Measurements from ENCODE around the gene PDE9A. TPM values are rescaled to one million over a fixed set of nuclear protein-coding genes. Genes with fewer than 3 reads are reported as not detected.

PDE9A gene
- total RNA-seq, 4 donors from 2014 or later, result 29.2 to 68.4 (median 40.4) TPM

DNA sequence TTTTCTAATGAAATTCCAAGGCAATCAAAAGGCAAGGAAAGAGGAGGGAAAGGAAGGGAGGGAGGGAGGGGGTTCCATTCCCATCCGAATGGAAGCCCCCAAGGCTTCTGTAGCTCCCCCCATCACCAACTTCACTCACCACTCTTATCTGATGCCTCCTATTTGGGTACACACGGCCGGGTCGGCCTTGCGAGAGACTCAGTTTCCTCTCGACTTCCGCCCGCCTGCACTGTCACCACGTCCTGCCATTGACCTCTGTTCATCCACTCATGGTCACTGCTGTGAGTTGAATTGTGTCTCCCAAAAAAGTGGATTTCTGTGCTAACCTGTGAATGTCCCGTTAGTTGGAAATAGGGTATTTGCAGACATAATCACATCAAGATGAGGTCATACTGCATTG is 11.2 kb downstream of the PDE9A start:
- Histone ChIP-seq H3K27me3 (no peaks in the 10 kb centered on the region), H3K27ac (replicated peaks in 1 of 4) (no peak overlapping the region), H3K4me3 (no peak overlapping the region), H3K9me3 (no peaks in the 10 kb centered on the region), H3K36me3 (peaks cover 0 to 16% (median 2%) of the 10 kb centered on the region in 4 donors), H3K4me1 (peaks cover 10 to 68% (median 57%) of the 10 kb centered on the region in 4 donors)
- DNase-seq (ENCODE audit: extremely low spot score), result no peak
- intact Hi-C loops (cut with DNase I), result loop anchor here (5.0 kb wide), 1 partner anchor 67 kb away; no protein-coding TSS in a partner anchor
- no peak for TF ChIP-seq POLR2A (IDR thresholded peaks at IDR 0.05; ENCODE audit: low read depth)
- no peak for TF ChIP-seq POLR2AphosphoS5 (IDR thresholded peaks at IDR 0.05)
- TF ChIP-seq EP300 (IDR thresholded peaks at IDR 0.05), result no peak
- TF ChIP-seq, protein P1, sequence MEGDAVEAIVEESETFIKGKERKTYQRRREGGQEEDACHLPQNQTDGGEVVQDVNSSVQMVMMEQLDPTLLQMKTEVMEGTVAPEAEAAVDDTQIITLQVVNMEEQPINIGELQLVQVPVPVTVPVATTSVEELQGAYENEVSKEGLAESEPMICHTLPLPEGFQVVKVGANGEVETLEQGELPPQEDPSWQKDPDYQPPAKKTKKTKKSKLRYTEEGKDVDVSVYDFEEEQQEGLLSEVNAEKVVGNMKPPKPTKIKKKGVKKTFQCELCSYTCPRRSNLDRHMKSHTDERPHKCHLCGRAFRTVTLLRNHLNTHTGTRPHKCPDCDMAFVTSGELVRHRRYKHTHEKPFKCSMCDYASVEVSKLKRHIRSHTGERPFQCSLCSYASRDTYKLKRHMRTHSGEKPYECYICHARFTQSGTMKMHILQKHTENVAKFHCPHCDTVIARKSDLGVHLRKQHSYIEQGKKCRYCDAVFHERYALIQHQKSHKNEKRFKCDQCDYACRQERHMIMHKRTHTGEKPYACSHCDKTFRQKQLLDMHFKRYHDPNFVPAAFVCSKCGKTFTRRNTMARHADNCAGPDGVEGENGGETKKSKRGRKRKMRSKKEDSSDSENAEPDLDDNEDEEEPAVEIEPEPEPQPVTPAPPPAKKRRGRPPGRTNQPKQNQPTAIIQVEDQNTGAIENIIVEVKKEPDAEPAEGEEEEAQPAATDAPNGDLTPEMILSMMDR (IDR thresholded peaks at IDR 0.05), result no peak
- WGBS, result 91% methylated on average over 10 of the region's 10 CpGs

DNA sequence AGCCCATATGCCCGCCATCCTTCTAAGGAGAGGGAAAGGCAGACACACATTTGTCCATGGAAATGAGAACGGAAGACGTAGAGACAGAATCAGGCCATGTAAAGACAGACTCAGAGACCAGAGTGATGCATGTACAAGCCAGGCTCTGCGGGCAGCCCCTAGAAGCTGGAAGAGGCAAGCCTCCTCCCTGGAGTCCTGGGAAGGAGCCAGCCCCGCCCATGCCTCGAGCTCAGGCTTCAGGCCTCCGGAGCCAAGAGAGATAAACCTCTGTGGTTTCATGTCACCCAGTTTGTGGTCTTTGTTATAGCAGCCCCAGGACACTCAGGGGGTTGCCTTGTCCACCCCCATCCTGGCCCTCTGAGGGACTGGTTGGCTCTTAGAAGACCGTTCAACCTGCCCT is 11.6 kb downstream of the PDE9A start:
- TF ChIP-seq EP300 (IDR thresholded peaks at IDR 0.05) (no peak), POLR2AphosphoS5 (IDR thresholded peaks at IDR 0.05) (no peak), POLR2A (IDR thresholded peaks at IDR 0.05; ENCODE audit: low read depth) (no peak)
- TF ChIP-seq, protein P1 (IDR thresholded peaks at IDR 0.05), result no peak
- Histone ChIP-seq H3K36me3 (peaks cover 0 to 12% (median under 1%) of the 10 kb centered on the region in 4 donors), H3K4me3 (no peak overlapping the region), H3K9me3 (no peaks in the 10 kb centered on the region), H3K27ac (replicated peaks in 1 of 4) (peak overlapping the region in 1 of 4 donors; percentile 31), H3K27me3 (no peaks in the 10 kb centered on the region), H3K4me1 (peaks cover 10 to 64% (median 57%) of the 10 kb centered on the region in 4 donors)
- DNase-seq (ENCODE audit: extremely low spot score), result no peak
- intact Hi-C loops (cut with DNase I), result loop anchor here (5.0 kb wide), 1 partner anchor 68 kb away; no protein-coding TSS in a partner anchor
- WGBS, result 70% methylated on average over 5 of the region's 8 CpGs

DNA sequence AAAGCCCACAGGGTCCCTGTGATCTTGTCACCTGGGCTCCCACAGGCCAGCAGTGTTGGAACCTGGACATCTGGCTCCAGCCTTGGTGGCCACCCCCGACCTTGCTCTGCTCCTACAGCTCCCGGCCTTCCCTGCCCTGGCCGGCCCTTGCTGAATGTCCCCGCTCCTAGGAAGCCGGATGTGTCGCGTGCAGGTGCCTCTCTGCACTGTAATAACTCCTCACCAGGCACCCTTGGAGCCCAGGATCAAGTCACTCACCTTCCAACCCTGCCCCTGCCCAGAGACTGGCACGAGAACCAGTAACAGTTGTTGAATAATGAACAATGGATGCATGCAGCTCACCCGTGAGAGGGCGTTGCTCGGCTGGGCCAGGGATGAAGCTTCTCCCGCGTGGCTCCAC is 12.1 kb downstream of the PDE9A start:
- TF ChIP-seq EP300 (IDR thresholded peaks at IDR 0.05) (no peak), POLR2AphosphoS5 (IDR thresholded peaks at IDR 0.05) (no peak), POLR2A (IDR thresholded peaks at IDR 0.05; ENCODE audit: low read depth) (no peak)
- TF ChIP-seq, protein P1 (IDR thresholded peaks at IDR 0.05), result no peak
- WGBS, result 94% methylated on average over 12 of the region's 13 CpGs
- Histone ChIP-seq H3K27ac (replicated peaks in 1 of 4) (peak overlapping the region in 1 of 4 donors; percentile 31), H3K4me3 (no peak overlapping the region), H3K9me3 (no peaks in the 10 kb centered on the region), H3K27me3 (no peaks in the 10 kb centered on the region), H3K36me3 (peaks cover 0 to 11% (median 0%) of the 10 kb centered on the region in 4 donors), H3K4me1 (peaks cover 10 to 64% (median 57%) of the 10 kb centered on the region in 4 donors)
- no peak for DNase-seq (ENCODE audit: extremely low spot score)
- intact Hi-C loops (cut with DNase I), result loop anchor here (5.0 kb wide), 1 partner anchor 68 kb away; no protein-coding TSS in a partner anchor

DNA sequence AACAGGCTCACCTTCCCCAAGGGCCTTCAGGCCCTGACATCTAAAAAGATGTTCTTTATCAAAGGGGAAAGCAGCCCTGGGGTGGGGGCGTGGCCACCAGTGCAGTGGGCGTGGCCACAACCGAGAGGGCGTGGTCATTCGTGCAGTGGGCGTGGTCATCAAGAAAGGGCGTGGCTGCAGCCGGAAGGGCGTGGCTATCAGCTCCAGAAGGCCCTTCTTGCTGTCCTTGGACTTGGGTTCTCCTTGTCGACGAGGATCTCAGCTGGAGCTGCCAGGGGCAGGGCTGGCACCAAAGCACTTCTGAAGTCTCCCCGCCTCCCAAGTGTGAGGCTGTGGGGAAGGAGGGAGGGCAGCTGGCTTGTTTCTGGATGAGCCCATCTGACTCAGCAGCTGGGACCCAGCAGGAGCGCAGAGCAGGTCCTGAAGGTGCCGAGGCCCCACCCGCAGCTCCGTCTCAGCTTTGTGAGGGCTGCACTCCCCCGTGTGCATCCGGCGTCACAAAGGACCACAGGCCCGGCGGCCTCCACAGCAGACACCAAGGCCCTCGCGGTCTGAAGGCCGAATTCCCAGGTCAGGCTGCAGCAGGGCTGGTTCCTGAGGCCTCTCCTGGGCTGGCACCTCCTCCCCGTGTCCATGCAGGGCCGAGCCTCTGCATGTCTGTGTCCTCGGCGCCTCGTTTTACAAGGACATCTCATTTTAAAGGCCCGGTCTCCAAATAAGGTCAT is 12.8 kb downstream of the PDE9A start:
- Histone ChIP-seq H3K27ac (replicated peaks in 1 of 4) (peak overlapping the region; percentile 31 to 60 (median 34)), H3K4me1 (peaks cover 10 to 64% (median 57%) of the 10 kb centered on the region in 4 donors), H3K9me3 (no peaks in the 10 kb centered on the region), H3K27me3 (no peaks in the 10 kb centered on the region), H3K4me3 (no peak overlapping the region), H3K36me3 (peaks cover 0 to 11% (median 0%) of the 10 kb centered on the region in 4 donors)
- no peak for DNase-seq (ENCODE audit: extremely low spot score)
- no peak for TF ChIP-seq POLR2A (IDR thresholded peaks at IDR 0.05; ENCODE audit: low read depth)
- TF ChIP-seq, protein P1 (IDR thresholded peaks at IDR 0.05), result no peak
- TF ChIP-seq EP300 (IDR thresholded peaks at IDR 0.05), result no peak
- no peak for TF ChIP-seq POLR2AphosphoS5 (IDR thresholded peaks at IDR 0.05)
- intact Hi-C loops (cut with DNase I), result loop anchor here (5.0 kb wide), 1 partner anchor 69 kb away; no protein-coding TSS in a partner anchor
- 81% methylated on average over 7 of the region's 30 CpGs for WGBS

Data from esophagus muscularis mucosa (tissue), 4 donors.